WI38 (cell line): ENCODE measurements around the gene MBTPS1.

ENCODE experiments used
- H3K4me3 ChIP-seq: 2 replicates; pipeline ENCODE4 v1.5.1; 2011; ENCODE audit warnings: low read depth, mild to moderate bottlenecking, control low read depth, low read length
- TF ChIP-seq, protein P1 (sequence below): IDR thresholded peaks from 2 replicates; pipeline ENCODE4 v1.5.1; 2012; ENCODE audit warnings: low read depth, mild to moderate bottlenecking, control low read depth, low read length

The MBTPS1 gene

DNA sequence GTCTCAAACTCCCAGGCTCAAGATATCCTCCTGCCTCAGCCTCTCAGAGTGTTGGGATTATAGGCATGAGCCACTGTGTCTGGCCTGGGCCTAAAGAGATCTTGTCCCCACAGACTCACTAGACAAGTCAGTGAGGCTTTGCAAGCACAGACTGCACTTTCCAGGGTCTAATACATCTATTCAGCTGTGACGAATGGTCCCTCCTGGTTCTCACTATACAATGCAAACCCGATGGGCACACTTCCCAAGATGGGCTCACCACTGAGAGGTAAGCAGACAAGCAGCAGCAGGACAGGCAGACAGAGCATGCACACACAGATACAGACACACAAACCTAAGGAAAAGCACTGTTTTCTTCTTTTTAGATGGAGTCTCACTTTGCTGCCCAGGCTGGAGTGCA lies 8.8 kb downstream of the MBTPS1 start:
- H3K4me3 ChIP-seq = no peak overlapping the region
- TF ChIP-seq, protein P1, sequence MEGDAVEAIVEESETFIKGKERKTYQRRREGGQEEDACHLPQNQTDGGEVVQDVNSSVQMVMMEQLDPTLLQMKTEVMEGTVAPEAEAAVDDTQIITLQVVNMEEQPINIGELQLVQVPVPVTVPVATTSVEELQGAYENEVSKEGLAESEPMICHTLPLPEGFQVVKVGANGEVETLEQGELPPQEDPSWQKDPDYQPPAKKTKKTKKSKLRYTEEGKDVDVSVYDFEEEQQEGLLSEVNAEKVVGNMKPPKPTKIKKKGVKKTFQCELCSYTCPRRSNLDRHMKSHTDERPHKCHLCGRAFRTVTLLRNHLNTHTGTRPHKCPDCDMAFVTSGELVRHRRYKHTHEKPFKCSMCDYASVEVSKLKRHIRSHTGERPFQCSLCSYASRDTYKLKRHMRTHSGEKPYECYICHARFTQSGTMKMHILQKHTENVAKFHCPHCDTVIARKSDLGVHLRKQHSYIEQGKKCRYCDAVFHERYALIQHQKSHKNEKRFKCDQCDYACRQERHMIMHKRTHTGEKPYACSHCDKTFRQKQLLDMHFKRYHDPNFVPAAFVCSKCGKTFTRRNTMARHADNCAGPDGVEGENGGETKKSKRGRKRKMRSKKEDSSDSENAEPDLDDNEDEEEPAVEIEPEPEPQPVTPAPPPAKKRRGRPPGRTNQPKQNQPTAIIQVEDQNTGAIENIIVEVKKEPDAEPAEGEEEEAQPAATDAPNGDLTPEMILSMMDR = no peak

DNA sequence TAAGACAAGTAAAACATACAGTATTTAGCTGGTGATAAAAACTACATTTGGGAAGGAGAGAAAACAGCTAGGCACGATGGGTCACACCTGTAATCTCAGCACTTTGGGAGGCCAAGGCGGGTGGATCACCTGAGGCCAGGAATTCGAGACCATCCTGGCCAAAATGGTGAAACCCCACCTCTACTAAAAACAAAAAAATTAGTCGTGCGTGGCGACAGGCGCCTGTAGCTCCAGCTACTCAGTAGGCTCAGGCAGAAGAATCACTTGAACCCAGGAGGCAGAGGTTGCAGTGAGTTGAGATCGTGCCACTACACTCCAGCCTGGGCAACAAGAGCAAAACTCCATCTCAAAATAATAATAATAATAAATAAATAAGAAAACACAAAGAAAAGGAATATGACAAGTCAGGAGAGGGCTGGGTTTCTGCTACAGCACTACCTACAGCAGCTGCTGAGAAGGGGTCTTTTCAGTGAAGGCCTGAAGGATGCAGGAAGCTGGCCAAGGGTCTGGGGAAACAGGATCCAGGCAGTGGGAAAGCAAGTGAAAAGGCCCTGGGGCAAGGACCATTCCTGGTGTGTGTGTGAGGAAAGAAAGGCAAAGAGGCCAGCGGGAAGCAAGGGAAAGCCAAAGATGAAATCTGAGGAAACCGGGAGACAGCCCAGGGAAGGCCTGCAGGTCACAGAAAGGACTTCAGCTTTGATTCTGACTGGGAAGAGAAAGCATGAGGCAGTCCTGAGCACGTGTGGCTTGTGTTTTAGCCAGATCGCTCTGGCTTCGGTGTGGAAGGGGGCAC lies 10.6 kb downstream of the MBTPS1 start:
- H3K4me3 ChIP-seq = no peak overlapping the region
- TF ChIP-seq, protein P1 = no peak

DNA sequence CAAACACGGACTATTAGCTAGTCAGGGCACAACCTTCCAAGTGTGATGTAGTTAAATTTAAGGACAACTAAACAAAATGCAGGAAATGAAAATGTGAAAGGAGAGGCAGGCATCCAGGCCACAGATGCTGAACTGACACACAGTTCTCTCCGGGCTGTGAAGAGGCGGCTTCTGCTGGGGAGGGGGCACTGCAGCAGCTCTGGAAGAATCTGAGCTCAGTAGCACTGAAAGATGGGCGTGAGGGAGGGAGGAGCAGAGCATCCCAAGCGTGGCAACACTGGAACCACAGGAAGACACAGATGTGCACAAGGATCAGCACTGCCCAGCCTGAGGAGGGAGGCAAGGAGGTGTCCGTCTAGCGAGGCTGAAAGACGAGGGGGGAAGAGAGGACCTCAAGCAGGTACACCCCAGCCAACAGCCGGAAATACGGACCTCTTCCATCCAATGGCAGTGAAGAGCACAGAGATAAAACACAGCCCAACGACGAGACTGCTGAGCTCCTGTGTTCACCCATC lies 11.4 kb downstream of the MBTPS1 start:
- TF ChIP-seq, protein P1 = no peak
- H3K4me3 ChIP-seq = no peak overlapping the region

DNA sequence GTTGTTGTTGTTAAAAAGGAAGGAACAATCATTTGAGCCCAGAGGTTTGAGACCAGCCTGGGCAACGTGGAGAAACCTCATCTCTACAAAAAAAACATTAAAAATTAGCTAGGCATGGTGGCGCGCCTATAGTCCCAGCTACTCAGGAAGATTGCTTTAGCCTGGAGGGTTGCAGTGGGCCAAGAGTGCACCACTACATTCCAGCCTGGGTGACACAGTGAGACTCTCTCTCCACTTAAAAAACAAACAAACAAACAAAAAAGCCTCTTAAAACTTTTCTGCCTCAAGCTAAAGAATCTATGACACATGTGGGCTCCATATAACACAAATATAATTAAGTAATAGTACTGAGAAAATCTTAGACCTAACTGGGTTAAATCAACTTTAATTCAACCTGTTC lies 12.5 kb downstream of the MBTPS1 start:
- TF ChIP-seq, protein P1 = no peak
- H3K4me3 ChIP-seq = no peak overlapping the region

DNA sequence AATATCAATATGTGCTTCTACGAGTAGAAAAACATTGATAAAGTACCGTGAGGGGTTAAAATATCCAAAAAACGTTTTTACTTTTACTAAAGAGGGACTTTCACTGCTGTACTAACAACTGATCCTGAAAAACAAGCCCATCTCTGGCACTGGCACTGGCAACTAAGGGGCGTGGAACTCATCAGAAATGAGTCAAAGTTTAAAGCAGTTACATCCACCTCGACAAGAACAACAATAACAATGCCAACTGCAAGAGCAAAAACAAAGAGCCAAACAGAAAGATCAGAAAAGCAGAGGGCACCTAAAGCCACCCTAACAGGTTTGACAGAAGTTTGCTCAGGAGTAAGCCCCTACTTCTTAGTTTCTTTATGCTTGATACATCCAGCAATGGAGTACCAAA lies 13.1 kb downstream of the MBTPS1 start:
- TF ChIP-seq, protein P1 = no peak
- no peak overlapping the region for H3K4me3 ChIP-seq

DNA sequence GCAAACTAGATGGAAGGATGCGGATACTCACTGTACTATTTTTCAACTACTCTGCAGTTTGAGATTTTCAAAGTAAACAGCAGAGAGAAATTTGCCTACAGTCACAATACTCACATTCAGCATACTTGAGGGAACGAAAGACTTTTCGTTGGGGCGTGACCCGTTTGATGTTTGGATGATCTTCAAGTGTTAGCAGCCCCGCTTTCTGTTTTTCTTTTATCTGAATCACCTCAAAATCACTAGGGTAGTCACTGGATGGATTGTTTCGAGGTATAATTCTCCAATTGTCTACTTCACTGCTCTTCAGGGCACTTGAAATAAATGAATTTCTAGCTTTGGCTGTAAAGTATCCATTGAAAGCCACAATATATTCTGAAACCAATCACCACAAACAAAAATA lies 17.8 kb downstream of the MBTPS1 start:
- TF ChIP-seq, protein P1 = no peak
- no peak overlapping the region for H3K4me3 ChIP-seq

DNA sequence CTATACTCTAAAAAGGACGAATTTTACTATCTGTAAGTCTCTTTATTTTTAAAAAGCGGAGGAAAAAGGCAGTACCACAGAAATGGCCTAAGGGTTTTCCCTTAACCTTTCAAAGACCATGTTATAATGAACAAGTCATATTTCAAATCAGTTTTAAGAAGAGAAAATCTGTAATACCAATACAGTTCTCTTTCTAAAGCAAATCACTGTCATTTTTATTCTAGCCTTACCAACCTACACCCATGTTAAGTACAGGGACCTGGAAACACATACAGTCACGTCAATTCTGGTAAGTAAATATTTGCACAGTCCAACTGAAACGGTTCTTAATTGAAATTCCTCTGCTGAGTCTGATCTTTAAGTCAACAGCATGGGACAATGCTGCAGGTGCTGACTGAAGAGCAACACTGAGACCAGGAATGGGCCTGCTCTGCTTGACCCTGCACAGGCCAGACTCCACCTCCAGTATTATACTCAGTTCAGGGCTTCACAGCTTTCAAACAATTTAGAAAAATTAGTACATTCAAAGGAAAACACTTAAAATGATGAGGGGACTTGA lies 20.2 kb downstream of the MBTPS1 start:
- no peak overlapping the region for H3K4me3 ChIP-seq
- TF ChIP-seq, protein P1 = no peak
